T47D (cell line): Measurements from ENCODE around the gene P2RY11.
A peak's percentile ranks its signal among the peaks of the same experiment; 100 is the strongest.

Experiments
- DNase-seq, 2 experiments: peaks; one replicate each; pipeline versions ENCODE4 v3.0.0 to v3.0.0-alpha.2; 2011 to 2012; ENCODE audit warnings: low read depth in 1 of 2, low spot score in 1 of 2
- JUND ChIP-seq: IDR thresholded peaks from 2 replicates; pipeline ENCODE4 v1.6.1; 2012; ENCODE audit warnings: low read depth
- in situ Hi-C: cut with HindIII; loops from 2 replicates; pipeline ENCODE4 v1.10.0; 2016; ENCODE audit warnings: low sequenced_read_pairs, low pct_unique_long_range_greater_than_20kb

P2RY11 gene

DNA sequence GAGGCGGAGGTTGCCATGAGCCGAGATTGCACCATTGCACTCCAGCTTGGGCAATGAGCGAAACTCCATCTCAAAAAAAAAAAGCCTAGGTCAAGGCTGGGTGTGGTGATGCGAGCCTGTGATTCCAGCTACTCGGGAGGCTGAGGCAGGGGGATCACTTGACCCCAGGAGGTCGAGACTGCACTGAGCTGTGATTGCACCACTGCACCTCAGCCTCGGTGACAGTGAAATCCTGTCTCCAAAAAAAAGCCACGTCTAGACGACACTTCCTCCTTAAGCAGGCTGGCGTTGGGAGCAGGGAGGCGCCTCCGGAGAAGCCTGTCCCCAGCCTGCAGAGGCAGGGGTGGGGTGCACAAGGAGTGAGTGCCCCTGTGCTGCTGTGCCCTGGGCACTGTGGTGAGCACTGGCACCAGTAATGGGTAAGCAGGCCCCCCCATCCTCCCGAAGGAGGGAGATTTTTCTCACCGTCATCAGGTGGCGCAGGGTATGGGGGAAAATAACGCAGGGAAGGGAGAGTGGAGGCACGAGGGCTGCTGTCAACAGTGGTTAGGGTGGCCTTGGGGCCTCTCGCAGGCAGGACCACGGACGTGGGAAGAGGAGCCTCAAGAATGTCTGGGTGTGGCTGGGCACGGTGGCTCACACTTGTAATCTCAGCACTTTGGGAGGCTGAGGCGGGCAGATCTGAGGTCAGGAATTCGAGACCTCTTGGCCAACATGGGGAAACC, 706 bp downstream of the P2RY11 start:
- no peak for DNase-seq
- no peak for TF ChIP-seq JUND
- in situ Hi-C loops = no loop called here

GRCh38 chr19:10112895-10113591, 1.6 kb downstream of the P2RY11 start:
- TF ChIP-seq JUND = no peak
- DNase-seq = peak in 1 of 2 experiments; percentile 60
- in situ Hi-C loops = no loop called here

- in situ Hi-C loops = no loop called here
- no peak for TF ChIP-seq JUND
- no peak for DNase-seq
Observed at GRCh38 chr19:10113592-10113963, 2.1 kb downstream of the P2RY11 start.

DNA sequence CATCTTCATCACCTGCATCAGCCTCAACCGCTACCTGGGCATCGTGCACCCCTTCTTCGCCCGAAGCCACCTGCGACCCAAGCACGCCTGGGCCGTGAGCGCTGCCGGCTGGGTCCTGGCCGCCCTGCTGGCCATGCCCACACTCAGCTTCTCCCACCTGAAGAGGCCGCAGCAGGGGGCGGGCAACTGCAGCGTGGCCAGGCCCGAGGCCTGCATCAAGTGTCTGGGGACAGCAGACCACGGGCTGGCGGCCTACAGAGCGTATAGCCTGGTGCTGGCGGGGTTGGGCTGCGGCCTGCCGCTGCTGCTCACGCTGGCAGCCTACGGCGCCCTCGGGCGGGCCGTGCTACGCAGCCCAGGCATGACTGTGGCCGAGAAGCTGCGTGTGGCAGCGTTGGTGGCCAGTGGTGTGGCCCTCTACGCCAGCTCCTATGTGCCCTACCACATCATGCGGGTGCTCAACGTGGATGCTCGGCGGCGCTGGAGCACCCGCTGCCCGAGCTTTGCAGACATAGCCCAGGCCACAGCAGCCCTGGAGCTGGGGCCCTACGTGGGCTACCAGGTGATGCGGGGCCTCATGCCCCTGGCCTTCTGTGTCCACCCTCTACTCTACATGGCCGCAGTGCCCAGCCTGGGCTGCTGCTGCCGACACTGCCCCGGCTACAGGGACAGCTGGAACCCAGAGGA, 2.6 kb downstream of the P2RY11 start:
- in situ Hi-C loops = no loop called here
- TF ChIP-seq JUND = no peak
- no peak for DNase-seq

DNA sequence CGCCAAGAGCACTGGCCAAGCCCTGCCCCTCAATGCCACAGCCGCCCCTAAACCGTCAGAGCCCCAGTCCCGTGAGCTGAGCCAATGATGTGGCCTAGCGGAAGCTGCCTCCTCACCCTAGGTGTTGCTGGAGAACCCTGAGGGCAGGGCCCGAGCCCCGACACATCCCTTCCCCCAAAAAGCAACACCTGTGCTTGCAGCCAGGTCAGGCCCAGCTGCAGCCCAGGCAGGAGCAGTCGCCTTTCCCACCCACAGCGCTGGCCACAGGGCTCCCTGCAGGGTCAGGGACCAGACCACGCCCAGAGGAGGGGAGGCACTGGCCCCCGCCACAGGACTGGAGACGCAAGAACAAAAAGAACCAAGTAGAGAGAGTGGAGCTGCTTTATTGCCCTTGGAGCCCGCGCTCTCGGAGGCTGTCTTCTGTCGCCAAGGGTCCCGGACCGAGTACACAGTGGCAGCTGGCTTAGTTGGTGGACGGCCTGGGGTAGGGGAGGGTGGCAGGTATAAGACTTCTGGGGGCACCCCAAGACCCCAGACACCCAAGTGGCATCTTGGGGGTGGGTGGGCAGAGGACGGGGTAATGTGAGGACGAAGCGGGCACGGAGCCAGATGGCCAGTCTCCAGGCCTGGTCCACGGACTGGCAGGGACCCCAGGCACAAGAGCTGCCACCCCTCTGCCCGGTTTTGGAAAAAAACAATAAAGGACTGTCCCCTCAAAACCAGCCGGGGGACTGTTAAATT, 3.3 kb downstream of the P2RY11 start:
- no peak for TF ChIP-seq JUND
- DNase-seq = no peak
- in situ Hi-C loops = no loop called here

DNA sequence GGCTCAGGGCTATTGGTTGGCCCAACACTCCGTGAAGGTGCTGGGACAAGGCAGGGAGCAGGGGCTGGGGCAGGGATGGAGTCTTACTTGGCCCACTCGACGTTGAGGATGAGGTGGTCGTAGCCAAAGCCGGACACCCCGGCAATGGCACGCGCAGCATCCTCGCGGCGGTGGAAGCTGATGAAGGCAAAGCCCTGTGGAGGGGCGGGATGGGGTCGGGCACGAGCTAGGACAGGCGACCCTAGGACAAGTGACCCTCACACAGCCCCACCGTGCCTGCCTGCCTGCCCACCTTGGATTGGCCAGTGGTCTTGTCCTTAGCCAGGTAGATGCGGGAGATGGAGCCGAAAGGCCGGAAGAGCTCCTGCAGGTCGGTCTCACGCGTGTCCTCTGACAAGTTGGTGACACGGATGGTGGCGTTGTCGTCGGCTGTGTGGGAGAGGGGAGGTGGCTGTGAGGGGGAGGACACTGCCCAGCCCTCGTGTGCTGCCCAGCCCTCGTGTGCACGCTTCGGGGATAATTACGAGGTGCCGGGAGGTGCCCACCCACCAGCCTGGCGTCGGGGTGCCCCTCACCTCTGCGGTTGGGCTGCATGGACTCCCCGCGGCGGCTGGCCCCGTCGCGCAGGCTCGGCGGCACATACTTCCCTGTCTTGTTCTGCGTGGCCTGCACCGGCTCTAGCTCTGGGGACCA, 4.0 kb downstream of the P2RY11 start:
- DNase-seq = no peak
- in situ Hi-C loops = no loop called here
- TF ChIP-seq JUND = no peak

- DNase-seq = no peak
- in situ Hi-C loops = no loop called here
Observed at GRCh38 chr19:10116085-10116865, 4.8 kb downstream of the P2RY11 start.

DNA sequence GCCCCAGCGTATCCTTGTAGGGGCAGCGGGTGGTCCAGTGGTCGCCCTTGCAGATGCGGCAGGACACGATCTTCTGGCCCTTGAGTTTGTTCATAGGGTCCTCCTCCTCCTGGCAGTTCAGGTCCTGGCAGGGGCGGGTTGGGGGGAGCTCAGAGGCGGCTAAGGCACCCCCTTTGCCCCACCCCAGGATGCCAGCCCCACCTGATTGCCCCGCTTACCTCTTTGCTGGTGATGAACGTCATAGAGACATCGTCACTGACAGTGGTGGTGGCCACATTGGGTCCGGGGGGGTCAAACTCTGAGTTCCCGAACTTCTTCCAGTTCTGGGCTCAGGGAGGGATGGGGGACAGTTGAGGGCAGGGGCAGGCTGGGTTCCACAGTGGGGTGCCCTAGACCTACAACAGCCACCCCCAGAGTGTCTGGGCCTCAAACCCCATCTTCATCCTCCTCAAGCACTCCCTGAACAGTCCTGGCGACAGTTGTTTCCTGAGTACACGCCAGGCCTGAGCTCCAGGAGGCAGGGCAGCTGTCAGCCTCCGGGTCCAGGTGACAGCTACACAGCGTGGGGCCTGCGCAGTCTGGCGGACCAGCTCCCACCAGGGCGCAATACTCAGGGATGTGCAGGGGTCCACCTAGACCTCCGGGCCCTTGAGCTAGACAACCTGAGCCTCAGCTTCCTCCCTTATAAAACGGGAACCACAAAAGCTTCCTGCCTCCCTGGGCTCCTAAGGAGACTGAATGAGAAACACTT, 5.5 kb downstream of the P2RY11 start:
- no peak for DNase-seq
- in situ Hi-C loops = no loop called here
- no peak for TF ChIP-seq JUND

More at GRCh38 chr19:10116085-10116865, 4.8 kb downstream of the P2RY11 start:
- no peak for TF ChIP-seq JUND

- TF ChIP-seq JUND = no peak
- DNase-seq = no peak
- in situ Hi-C loops = no loop called here
Observed at GRCh38 chr19:10118960-10119359, 7.5 kb downstream of the P2RY11 start.

DNA sequence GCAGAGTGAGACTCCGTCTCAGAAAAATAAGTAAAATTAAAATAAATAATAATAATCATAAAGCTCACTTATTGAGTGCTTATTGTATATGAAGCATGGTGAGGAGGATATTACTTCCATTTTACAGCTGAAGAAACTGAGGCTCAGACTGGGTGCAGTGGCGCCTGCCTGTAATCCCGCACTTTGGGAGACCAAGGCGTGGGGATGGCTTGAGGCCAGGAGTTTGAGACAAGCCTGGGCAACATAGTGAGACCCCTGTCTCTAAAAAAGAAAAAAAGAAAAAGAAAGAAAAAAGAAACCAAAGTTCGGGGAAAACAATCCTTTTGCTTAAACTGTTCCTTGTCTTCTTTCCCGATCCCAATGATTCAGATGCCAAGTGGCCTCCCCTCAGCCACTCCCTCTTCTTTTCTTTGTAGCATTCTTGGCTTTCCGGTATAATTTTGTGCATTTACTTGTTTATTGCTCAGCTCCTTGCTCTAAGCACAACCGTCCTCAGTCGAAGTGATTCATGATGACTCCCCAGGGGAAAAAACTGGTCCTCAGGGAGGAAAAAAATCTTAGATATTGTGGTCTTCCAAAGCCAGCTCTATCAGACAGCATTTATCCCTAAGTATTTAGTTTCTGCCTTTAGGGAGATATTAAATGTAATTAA, 9.2 kb downstream of the P2RY11 start:
- no peak for TF ChIP-seq JUND
- in situ Hi-C loops = no loop called here
- DNase-seq = no peak

DNA sequence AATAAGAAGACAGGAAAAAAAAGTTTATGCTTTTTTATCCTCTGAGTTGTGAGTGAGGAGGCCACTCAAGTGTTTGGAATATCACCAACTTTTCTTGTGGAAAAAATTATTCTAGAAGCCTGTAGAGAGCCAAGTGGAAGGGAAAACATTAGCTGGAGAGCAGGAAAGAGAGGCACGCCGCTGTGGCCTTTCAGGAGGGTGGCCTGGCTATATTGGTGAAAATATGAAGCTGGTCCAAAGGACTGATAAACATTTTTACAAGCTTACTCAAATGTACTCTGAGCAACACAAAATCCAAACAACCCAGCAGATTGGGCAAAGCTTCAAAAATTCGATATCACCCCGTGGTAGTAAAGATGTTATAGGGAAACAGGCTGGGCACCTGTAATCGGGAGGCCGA, 10.6 kb downstream of the P2RY11 start:
- no peak for DNase-seq
- no peak for TF ChIP-seq JUND
- in situ Hi-C loops = no loop called here
